ENCODE measurements around the gene KBTBD13. TPM values are rescaled to one million over a fixed set of nuclear protein-coding genes. Genes with fewer than 3 reads are reported as not detected.

The KBTBD13 gene
- total RNA-seq, 1 donor from 2014 or later = not detected

GRCh38 chr15:65057549-65057940, 19.0 kb upstream of the KBTBD13 start:
- peaks cover 8% of the 10 kb centered on the region for H4K20me1 ChIP-seq (ENCODE audit: low read depth)
- H3K9ac ChIP-seq = no peak overlapping the region
- H3K4me1 ChIP-seq = no peaks in the 10 kb centered on the region
- Mint-ChIP-seq H3K36me3 (no peaks in the 10 kb centered on the region), H3K4me3 (no peak overlapping the region), H3K27ac (no peak overlapping the region), H3K9me3 (peaks cover 4% of the 10 kb centered on the region), H3K4me1 (peaks cover 17% of the 10 kb centered on the region), H3K27me3 (ENCODE audit: insufficient read depth, low read depth) (peaks cover 2% of the 10 kb centered on the region)
- no peaks in the 10 kb centered on the region for H3K9me3 ChIP-seq (ENCODE audit: low read depth)
- no peak overlapping the region for H2AFZ ChIP-seq (replicated peaks)
- no peak for DNase-seq (ENCODE audit: low spot score)
- no peak overlapping the region for H3K4me2 ChIP-seq
- no peaks in the 10 kb centered on the region for H3K36me3 ChIP-seq
- H3K79me2 ChIP-seq (ENCODE audit: low read depth) = no peaks in the 10 kb centered on the region
- peaks cover 2% of the 10 kb centered on the region for H3F3A ChIP-seq (ENCODE audit: low read depth)
- TF ChIP-seq EZH2phosphoT487 (IDR thresholded peaks at IDR 0.05) (no peak), EZH2 (IDR thresholded peaks at IDR 0.05) (no peak), CTCF (IDR thresholded peaks at IDR 0.05) (no peak)
- H3K27me3 ChIP-seq = no peaks in the 10 kb centered on the region
- H3K27ac ChIP-seq = no peak overlapping the region
- no peak overlapping the region for H3K4me3 ChIP-seq

DNA sequence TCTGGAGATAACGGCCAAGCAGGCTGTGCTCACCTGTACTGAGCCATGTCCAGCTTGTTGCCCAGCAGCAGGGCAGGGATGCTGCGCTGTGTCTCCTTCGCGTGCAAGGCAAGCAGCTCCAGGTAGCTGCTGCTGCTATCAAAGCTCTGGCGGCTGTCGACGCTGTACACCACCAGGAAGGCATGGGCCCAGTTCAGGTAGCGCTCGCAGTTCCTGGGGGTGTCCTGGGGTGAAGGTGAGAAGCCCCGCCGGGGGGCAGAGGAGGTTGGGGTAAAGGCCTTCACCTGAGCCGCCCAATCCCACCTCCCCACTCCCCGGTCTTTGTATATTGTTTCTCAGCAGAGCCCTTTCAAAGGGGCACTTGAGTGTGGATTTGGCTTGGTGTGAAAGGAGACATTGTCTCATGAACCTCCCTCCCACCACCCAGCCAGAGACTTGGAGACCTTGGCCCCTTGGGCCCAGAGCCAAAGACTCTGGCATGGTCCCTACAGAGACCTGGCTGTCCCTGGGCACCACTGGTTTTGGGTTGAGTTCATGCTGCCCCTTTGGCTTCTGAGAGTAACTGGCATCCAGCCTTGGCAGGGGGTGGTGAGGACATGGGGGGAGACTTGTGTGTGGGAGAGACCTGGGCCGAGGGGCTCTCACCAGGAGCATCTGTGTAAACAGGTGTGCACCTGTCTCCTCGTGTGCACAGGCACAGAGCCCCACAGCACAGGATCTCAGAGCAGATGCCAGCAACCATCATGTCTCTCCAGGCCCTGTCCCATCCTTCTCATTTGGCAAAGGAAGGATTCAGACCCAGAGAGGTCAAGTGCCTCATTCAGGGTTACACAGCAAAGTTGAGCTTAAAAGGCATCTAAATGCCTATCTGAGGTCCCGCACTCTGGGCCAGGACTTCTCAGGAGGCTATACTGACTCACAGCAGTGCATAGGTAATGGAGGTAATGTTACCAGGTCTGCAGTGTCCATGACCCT, 17.9 kb upstream of the KBTBD13 start:
- Mint-ChIP-seq H3K4me1 (peaks cover 17% of the 10 kb centered on the region), H3K27me3 (ENCODE audit: insufficient read depth, low read depth) (peaks cover 4% of the 10 kb centered on the region), H3K9me3 (peaks cover 4% of the 10 kb centered on the region), H3K27ac (no peak overlapping the region), H3K4me3 (no peak overlapping the region), H3K36me3 (no peaks in the 10 kb centered on the region)
- no peaks in the 10 kb centered on the region for H3K27me3 ChIP-seq
- peaks cover 8% of the 10 kb centered on the region for H4K20me1 ChIP-seq (ENCODE audit: low read depth)
- H3K36me3 ChIP-seq = no peaks in the 10 kb centered on the region
- no peak overlapping the region for H3K4me2 ChIP-seq
- H3K27ac ChIP-seq = no peak overlapping the region
- no peaks in the 10 kb centered on the region for H3K4me1 ChIP-seq
- H2AFZ ChIP-seq (replicated peaks) = no peak overlapping the region
- no peak for TF ChIP-seq EZH2 (IDR thresholded peaks at IDR 0.05)
- no peak for TF ChIP-seq EZH2phosphoT487 (IDR thresholded peaks at IDR 0.05)
- no peak for TF ChIP-seq CTCF (IDR thresholded peaks at IDR 0.05)
- no peak overlapping the region for H3K4me3 ChIP-seq
- no peaks in the 10 kb centered on the region for H3K9me3 ChIP-seq (ENCODE audit: low read depth)
- no peak for DNase-seq (ENCODE audit: low spot score)
- H3K9ac ChIP-seq = no peak overlapping the region
- H3K79me2 ChIP-seq (ENCODE audit: low read depth) = no peaks in the 10 kb centered on the region
- peaks cover 2% of the 10 kb centered on the region for H3F3A ChIP-seq (ENCODE audit: low read depth)

- Histone ChIP-seq H3K79me2 (ENCODE audit: low read depth) (no peaks in the 10 kb centered on the region), H3K4me1 (no peaks in the 10 kb centered on the region), H3K36me3 (no peaks in the 10 kb centered on the region), H3K27ac (no peak overlapping the region), H3K27me3 (no peaks in the 10 kb centered on the region), H3K4me3 (no peak overlapping the region), H3K4me2 (no peak overlapping the region), H3F3A (ENCODE audit: low read depth) (peaks cover 2% of the 10 kb centered on the region), H3K9ac (no peak overlapping the region), H3K9me3 (ENCODE audit: low read depth) (no peaks in the 10 kb centered on the region), H2AFZ (replicated peaks) (no peak overlapping the region), H4K20me1 (ENCODE audit: low read depth) (peaks cover 8% of the 10 kb centered on the region)
- no peak for DNase-seq (ENCODE audit: low spot score)
- peaks cover 17% of the 10 kb centered on the region for H3K4me1 Mint-ChIP-seq
- no peak overlapping the region for H3K27ac Mint-ChIP-seq
- H3K9me3 Mint-ChIP-seq = peaks cover 4% of the 10 kb centered on the region
- TF ChIP-seq EZH2 (IDR thresholded peaks at IDR 0.05) = no peak
- H3K4me3 Mint-ChIP-seq = no peak overlapping the region
- H3K27me3 Mint-ChIP-seq (ENCODE audit: insufficient read depth, low read depth) = peaks cover 4% of the 10 kb centered on the region
- H3K36me3 Mint-ChIP-seq = no peaks in the 10 kb centered on the region
Observed at GRCh38 chr15:65059369-65059750, 17.2 kb upstream of the KBTBD13 start.

All from neural progenitor cell (in vitro differentiated cells).